Measurements from ENCODE around the gene COPG1.

GRCh38 chr3:129278439-129278965 is 29.1 kb downstream of the COPG1 start, which contains the start of gene HMCES:
- no peak for TF ChIP-seq POLR2A (IDR thresholded peaks at IDR 0.05)
- TF ChIP-seq, protein P1, sequence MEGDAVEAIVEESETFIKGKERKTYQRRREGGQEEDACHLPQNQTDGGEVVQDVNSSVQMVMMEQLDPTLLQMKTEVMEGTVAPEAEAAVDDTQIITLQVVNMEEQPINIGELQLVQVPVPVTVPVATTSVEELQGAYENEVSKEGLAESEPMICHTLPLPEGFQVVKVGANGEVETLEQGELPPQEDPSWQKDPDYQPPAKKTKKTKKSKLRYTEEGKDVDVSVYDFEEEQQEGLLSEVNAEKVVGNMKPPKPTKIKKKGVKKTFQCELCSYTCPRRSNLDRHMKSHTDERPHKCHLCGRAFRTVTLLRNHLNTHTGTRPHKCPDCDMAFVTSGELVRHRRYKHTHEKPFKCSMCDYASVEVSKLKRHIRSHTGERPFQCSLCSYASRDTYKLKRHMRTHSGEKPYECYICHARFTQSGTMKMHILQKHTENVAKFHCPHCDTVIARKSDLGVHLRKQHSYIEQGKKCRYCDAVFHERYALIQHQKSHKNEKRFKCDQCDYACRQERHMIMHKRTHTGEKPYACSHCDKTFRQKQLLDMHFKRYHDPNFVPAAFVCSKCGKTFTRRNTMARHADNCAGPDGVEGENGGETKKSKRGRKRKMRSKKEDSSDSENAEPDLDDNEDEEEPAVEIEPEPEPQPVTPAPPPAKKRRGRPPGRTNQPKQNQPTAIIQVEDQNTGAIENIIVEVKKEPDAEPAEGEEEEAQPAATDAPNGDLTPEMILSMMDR (IDR thresholded peaks at IDR 0.05) = no peak
